HG03066 (cell line): ENCODE measurements around the gene GAREM1.
"Not testable (repeated sequence)": the region's sequence is repeated elsewhere in the genome, so short reads cannot be mapped to it uniquely, and the experiment has no call there.

Experiments
- ATAC-seq: cut with Tn5 transposase; IDR thresholded peaks from one replicate; pipeline ENCODE4 v1.9.1; 2021; ENCODE audit warnings: low read depth; ENCODE audit not compliant: unreplicated experiment

The GAREM1 gene

GRCh38 chr18:32470714-32471633 lies at the start of gene GAREM1:
Gene GAREM1 (minus strand): TSS chr18:32470882. CDS start chr18:32470428, 454 bp downstream.
- peak; percentile 93 for ATAC-seq

DNA sequence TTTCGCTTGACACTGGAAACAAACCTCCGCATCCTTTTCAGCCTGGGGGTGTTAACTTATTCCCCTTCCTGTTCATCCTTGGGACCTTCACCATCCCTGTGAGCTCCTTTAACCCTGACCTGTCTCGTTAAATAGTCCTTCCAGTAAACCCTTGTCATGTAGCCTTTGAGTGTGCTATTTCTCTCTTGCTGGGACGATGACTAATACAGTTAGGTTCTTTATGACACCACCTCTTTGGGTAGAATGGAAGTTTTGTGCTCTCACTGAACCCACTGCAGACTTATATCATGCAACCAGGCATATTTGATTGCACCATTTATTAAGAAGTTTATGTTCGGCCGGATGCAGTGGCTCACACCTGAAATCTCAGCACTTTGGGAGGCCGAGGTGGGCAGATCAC lies 40.5 kb upstream of the GAREM1 start:
- no peak for ATAC-seq

- no peak for ATAC-seq
These were observed 38.4 kb upstream of the GAREM1 start for GRCh38 chr18:32509111-32509510.

DNA sequence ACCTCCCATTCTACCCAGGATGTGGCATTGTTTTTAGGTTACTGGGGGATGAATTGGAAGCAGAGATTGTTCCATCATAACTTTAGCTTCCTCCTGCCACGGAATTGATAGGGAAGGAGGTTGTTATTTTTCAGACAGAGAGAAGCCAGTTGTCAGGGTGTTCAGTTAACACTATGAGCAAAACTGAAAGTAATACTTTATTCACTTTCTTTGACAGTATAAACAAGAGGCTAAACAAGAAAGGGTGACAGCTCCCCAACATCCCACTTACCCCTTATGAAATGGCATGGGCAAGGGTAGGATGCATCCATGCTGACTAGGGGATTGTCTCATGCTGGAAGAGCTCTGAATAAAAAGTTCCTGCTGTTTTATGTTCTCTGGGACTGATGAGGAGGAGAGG lies 36.4 kb upstream of the GAREM1 start:
- no peak for ATAC-seq

DNA sequence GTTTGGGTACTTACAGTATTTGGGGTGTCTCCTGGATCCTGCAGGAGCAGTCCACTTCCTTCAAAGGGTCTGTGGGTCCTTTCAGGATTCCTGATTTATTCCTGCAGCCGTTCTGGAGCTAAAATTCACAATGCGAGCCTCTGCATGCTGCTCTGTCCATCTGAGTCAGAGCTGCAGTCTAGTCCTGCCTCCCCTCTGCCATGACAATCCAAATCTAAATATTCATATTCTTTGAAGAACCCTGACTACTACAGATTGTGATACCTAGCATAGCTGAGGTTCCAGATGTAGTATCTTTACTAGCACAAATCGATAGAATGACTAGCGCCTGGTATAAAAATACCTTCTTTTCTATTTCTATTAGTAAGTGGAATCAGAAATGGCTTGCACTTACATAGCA lies 31.3 kb upstream of the GAREM1 start:
- no peak for ATAC-seq

GRCh38 chr18:32501242-32501641 lies 30.6 kb upstream of the GAREM1 start:
- ATAC-seq, result not testable (repeated sequence)

- no peak for ATAC-seq
These were observed 12.3 kb upstream of the GAREM1 start for GRCh38 chr18:32483002-32483401.

DNA sequence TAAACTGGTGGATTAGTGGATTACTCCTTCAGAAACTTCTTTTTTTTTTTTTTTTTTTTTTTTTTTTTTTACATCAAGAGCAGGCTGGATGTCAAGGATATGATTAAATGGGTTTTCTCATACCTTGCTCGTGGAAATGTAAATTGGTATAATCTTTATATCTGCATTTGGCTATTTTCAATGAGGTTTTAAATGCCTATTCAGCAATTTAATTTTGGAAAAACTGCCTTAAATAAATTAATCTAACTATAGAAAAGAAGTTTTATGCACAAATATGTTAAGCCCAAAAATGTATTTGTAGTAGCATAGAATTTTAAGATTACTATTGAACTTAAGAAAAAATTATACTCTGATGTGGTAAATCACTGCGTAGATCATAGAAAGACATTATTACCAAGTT lies 11.4 kb upstream of the GAREM1 start:
- ATAC-seq, result no peak

DNA sequence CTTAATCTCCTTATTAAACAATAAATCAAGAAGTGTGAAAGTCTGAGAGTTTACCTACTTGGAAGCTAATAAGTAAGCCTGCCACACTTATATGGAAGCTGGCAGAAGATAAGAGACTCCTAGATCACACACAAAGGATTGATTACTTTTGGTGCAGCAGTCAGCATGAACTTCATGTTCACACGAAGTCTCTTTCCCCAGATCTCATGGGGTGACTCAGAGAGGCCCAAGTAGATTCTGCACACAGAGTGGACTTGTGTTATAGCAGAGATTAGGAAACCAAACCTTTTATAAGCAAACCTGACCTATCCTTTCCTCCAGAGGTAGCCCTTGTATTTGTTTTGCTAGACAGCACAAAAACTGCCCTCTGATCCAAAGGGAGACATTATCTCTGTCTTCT lies 9.9 kb upstream of the GAREM1 start:
- ATAC-seq, result no peak

GRCh38 chr18:32478807-32479206 lies 8.1 kb upstream of the GAREM1 start:
- ATAC-seq, result no peak

DNA sequence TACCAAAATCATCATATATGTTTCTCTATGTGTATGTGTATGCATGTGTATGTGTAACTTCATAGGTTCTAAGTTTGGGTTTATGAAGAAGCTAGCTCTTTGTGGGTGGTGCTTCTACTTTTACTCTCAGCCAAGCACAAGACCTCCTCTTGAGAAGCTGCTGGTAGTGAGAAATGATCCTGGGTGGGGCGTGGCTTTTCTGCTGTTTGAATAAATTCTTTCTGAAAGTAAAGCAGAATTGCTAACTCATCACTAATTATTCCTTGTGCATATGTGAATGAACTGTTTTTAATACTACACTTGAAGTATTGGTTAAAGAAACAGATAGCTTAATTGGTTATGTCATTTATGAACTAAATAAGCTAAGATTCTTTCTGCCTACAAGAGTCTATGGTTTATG lies 7.6 kb upstream of the GAREM1 start:
- no peak for ATAC-seq

- no peak for ATAC-seq
These were observed 5.4 kb upstream of the GAREM1 start for GRCh38 chr18:32476106-32476505.

DNA sequence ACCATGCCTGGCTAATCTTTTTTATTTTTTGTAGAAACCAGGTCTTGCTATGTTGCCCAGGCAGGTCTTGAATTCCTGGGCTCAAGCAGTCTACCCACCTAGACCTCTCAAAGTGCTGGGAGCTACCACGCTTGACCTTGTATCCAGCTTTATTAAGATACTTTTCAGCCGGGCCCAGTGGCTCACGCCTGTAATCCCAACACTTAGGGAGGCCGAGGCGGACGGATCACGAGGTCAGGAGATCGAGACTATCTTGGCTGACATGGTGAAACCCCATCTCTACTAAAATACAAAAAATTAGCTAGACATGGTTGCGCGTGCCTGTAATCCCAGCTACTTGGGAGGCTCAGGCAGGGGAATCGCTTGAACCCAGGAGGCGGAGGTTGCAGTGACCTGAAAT lies 4.4 kb upstream of the GAREM1 start:
- ATAC-seq, result not testable (repeated sequence)

DNA sequence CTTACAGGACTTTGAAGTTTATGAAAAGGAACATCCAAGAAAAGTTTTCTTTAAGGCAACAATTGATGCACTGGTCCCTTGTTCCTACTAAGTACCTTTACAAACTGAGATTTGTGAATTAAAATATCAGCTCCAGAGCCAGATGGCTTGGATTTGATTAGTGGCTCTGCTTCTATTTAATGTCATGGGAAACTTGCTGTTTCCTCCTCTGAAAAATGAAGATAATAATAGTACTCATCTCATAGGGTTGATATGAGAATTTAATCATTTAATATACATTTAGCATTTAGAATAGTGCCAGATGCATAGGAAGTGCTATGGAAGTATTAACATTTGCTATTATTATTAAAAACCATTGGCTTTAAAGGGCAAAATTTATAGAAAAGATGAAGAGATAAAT lies 2.6 kb upstream of the GAREM1 start:
- ATAC-seq, result no peak

DNA sequence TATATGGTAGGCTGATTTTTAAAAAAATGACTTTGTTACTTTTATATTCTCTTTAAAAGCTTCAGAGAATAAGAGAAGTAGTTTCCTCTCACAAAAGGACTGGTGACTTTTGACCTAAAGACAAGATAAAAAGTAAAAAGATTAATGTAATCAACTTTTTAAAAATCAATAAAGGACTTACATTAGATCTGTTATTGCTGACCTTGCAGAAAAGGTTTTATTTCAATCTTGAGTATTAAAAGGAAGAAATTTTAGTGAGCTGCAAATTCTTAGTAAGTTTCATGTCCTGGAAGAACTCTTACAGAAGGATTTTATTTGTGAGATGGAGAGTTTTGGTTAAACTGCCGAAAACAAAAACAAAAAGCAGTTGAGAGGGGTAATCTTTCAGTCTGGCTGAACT lies 2.2 kb upstream of the GAREM1 start:
- ATAC-seq, result no peak

DNA sequence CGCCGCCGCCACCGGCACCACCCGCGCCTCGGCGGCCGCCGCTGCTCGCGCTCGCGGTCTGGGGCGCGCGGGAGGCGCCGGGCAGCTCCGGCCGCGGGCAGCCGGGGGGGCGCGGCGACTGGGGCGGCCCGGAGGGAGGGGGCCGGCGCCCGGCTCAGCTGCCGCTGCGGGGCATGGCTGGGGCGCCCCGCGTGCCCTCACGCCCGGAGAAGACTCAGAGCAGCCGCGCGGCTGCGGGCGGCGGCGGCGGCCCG lies 295 bp downstream of the GAREM1 start:
- ATAC-seq, result no peak

- ATAC-seq, result peak; percentile 6
These were observed 807 bp downstream of the GAREM1 start for GRCh38 chr18:32469691-32470459.

DNA sequence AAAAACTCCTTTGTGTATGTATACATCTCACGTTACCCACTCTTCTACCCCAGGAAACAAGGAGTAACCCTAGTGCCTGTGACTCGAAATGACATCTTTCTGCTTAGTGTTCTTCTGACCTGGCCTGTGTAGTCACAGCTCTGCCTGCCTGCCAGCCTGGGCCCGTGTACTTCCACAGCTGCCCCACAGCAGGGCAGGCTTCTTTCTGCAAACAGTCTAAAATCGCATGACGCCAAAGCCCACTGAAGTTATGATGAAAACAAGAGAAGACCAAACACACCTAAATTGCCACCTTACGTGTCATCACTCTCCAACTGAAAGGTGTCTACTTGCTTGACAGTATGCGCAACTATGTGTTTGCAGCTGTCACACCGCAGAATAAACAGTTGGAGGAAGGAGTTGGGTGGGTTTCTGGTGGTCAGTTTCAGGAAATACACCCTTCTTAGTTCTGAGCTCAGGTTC lies 1.5 kb downstream of the GAREM1 start:
- ATAC-seq, result no peak

GRCh38 chr18:32468147-32468845 lies 2.4 kb downstream of the GAREM1 start:
- ATAC-seq, result no peak

- no peak for ATAC-seq
These were observed 8.9 kb downstream of the GAREM1 start for GRCh38 chr18:32461709-32462272.

DNA sequence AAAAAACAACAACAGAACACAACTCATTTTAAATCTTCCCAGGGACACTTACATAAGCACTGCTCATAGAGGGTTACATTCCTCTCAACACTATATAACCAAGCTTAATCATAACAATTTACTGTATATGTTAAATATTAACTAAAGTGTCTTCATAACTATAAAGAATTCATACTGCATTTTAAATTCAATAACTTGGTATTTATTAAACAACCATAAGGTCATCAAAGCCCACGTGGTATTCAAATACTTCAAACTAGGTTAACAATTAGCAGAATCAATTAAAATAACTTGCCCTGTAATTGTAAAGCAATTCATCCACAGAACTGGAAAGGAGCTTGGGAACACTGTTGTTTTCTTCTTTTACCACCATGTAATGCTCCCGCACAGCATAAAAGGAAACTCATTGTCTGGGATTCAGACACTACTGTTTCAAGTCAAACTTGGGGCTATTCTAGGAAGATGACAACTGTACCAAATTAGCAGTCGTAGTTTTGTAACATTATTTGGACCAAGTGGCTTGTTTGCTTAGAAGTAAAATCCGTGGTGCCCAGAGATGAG lies 10.4 kb downstream of the GAREM1 start:
- ATAC-seq, result no peak
